ENCODE results near the gene PLB1. TPM values are rescaled to one million over a fixed set of nuclear protein-coding genes. Genes with fewer than 3 reads are reported as not detected.

Gene PLB1
- total RNA-seq, 4 donors from 2014 or later: 1.5 to 16.5 (median 4.6) TPM

DNA sequence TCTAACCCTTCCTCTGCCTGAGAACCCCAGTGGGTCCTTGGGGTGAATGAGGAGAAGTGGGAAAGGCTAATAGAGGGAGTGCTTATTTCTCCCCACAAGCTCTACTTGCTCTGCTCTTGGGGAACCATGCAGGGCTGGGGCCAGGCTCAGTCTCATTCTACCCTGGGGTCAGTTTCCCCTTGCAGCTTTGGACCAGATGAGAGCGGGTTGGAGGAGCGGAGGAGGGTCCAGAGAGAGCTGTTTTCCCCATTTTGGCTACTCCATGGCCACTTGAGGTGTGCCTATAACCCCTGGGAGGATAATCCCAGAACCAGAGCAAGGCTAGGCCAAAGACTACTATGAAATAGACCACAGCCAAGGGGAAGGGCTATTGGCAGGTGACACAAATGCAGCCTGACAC lies 29.6 kb downstream of the PLB1 start:
- TF ChIP-seq, protein P1, sequence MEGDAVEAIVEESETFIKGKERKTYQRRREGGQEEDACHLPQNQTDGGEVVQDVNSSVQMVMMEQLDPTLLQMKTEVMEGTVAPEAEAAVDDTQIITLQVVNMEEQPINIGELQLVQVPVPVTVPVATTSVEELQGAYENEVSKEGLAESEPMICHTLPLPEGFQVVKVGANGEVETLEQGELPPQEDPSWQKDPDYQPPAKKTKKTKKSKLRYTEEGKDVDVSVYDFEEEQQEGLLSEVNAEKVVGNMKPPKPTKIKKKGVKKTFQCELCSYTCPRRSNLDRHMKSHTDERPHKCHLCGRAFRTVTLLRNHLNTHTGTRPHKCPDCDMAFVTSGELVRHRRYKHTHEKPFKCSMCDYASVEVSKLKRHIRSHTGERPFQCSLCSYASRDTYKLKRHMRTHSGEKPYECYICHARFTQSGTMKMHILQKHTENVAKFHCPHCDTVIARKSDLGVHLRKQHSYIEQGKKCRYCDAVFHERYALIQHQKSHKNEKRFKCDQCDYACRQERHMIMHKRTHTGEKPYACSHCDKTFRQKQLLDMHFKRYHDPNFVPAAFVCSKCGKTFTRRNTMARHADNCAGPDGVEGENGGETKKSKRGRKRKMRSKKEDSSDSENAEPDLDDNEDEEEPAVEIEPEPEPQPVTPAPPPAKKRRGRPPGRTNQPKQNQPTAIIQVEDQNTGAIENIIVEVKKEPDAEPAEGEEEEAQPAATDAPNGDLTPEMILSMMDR (IDR thresholded peaks at IDR 0.05; ENCODE audit: low read depth): no peak

DNA sequence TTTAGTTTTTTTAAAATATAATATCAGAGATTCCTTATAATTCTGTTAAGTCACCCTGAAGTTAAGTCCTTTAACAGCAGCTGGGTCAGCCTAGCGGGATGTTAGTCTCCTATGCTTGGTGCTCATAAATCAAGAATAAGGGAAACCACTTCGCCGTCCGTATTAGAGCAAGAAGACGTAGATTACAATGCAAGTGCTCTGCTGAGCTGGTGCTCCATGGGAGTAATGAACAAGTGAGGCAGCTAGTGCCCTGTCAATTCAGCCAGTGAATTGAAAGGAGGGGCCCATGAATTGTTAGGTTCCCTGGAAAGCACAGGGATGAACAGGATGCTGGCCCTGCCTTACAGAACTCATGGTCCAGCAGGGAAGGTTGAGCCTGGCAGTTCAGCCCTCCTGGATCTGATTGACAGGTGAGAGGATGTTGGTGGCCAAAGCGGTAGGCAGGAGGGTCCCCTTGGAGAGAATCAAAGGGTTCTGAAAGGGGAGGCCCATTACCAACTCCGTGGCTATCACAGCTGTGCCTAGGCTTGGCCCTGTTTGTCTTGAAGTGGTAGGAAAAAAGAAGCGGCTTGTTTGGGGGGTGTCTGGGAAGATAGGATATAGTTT lies 30.8 kb downstream of the PLB1 start:
- TF ChIP-seq, protein P1 (IDR thresholded peaks at IDR 0.05; ENCODE audit: low read depth): no peak

DNA sequence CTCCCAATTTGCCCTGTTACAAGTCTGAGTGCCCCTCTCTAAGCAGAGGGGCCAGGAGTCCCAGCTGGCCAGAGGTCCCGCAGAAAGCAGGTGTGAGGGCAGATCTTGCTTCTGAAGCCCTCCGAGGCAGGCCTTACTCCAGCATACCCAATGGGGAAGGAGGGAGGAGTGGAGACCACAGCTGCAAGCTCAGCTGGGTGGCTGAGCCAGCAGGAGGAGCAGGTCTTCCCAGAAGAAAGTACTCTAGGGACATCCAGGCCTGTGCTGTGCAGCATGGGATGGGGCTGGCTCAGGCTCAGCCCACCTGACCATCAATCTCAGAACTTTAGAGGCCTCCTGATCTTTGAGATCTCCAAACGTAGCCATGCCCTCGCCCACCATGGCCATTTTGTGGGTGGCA lies 31.3 kb downstream of the PLB1 start:
- TF ChIP-seq, protein P1 (IDR thresholded peaks at IDR 0.05; ENCODE audit: low read depth): no peak

DNA sequence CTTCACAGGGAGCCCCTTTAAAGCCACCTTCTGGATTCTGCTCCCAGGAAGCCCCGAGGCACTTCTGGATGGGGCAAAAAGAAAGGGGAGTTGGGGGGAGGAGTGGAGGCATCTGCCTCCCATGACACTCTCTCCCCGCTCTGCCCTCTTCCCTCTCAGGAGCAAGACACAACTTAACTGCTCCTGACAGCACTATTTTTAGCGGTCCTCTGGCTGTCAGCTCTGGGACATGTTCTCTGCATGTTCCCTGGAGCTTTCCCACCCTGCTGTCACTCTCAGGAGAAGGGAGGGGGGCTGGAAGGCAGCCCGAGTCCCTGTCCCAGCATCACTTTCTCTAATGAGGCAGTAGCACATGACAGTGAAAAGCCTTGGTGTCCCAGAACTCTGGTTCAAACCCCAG lies 32.3 kb downstream of the PLB1 start:
- TF ChIP-seq, protein P1 (IDR thresholded peaks at IDR 0.05; ENCODE audit: low read depth): no peak

DNA sequence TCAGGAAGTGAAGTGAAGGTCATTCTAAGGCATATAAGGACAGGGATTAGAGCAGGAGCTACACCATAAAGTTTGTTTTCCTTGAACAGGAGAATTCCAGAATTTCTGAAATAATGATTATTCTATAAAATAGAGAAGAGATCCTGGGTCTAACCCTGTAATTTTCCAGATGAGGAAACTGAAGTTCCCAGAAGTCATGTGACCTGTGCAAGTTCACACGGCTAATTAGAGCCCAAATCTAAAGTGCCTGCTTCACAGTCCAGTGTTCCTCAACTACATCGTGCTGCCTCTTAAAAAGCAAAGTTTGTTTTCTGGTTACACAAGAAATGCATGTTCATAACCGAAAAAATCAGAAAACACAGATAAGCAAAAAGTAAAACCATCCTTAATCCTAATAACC lies 34.9 kb downstream of the PLB1 start:
- TF ChIP-seq, protein P1 (IDR thresholded peaks at IDR 0.05; ENCODE audit: low read depth): no peak

DNA sequence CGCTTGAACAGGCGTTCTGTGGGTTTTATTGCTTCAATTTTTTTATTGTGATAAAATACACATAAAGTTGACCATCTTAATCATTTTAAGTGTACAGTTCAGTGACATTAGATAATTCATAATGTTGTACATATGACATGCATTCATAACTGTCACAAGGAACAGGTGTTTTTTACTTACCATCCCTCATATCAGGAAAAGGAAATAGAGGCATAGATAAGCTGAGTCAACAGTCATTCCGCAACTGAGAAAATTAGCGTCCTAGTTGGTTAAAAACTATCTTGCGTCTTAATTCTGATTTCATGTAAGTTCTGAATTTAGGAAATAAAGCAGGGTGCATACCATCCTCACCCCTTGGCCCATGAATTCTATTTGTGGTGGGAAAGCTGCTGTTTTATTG lies 36.5 kb downstream of the PLB1 start:
- TF ChIP-seq, protein P1 (IDR thresholded peaks at IDR 0.05; ENCODE audit: low read depth): no peak

DNA sequence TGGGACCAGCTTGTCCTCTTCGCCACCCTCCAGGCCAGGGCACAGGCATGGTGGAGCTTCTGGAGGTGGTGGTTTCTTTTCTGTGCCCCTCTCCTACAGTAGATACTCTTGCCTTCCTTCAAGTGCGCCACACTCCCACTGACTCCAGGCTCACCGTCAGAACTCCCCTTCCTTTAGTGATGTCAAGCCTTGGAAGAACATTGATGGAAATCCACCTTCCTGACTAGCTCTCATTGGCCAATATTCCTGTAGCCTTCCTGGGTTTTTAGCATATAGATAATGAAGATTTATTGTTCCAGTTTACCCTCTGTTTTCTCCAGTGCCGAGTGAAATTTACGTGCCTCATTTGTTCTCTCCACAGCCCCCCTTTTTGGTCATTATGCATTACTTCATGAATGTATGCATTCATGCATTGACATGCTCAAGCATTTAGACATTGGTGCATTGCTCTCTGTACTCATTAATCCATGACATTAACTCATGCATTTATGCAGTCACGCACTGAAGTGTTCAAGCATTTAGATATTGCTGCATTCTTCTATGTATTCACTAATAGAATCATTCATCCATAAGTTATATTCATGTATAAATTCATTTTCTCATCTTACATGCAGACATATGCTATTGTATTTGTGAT lies 37.3 kb downstream of the PLB1 start:
- TF ChIP-seq, protein P1 (IDR thresholded peaks at IDR 0.05; ENCODE audit: low read depth): no peak

Data from subcutaneous adipose tissue (tissue), 4 donors.